Smooth muscle cell (in vitro differentiated cells): ENCODE results near the gene TPO. TPM values are rescaled to one million over a fixed set of nuclear protein-coding genes. Genes with fewer than 3 reads are reported as not detected.
"Not testable (repeated sequence)": the region's sequence is repeated elsewhere in the genome, so short reads cannot be mapped to it uniquely, and the experiment has no call there.

Experiments
- DNase-seq: peaks from one replicate; lab custom pipeline; 2025; ENCODE audit not compliant: unreplicated experiment; lab: John Stamatoyannopoulos, UW
- H2AFZ ChIP-seq: fragments of 200-600 bp; sonication (generic); 2 replicates; pipeline ENCODE4 v1.6.0; 2016; ENCODE audit warnings: antibody characterized with exemption, low read depth, mild to moderate bottlenecking
- H3F3A ChIP-seq: fragments of 200-600 bp; sonication (generic); 2 replicates; pipeline ENCODE4 v1.6.0; 2017; ENCODE audit warnings: antibody characterized with exemption, low read depth
- H3K27ac ChIP-seq: fragments of 200-600 bp; sonication (generic); 2 replicates; pipeline ENCODE4 v1.5.1; 2016; ENCODE audit warnings: low read depth, mild to moderate bottlenecking
- H3K27me3 ChIP-seq: fragments of 200-600 bp; sonication (generic); 2 replicates; pipeline ENCODE4 v1.6.1; 2016; ENCODE audit warnings: low read depth, mild to moderate bottlenecking
- H3K36me3 ChIP-seq: fragments of 200-600 bp; sonication (generic); 2 replicates; pipeline ENCODE4 v1.5.1; 2016; ENCODE audit warnings: low read depth
- H3K4me1 ChIP-seq: fragments of 200-600 bp; sonication (generic); 2 replicates; pipeline ENCODE4 v1.5.1; 2016; ENCODE audit warnings: low read depth
- H3K4me2 ChIP-seq: fragments of 200-600 bp; sonication (generic); 2 replicates; pipeline ENCODE4 v1.6.0; 2016; ENCODE audit warnings: mild to moderate bottlenecking
- H3K4me3 ChIP-seq: fragments of 200-600 bp; sonication (generic); 2 replicates; pipeline ENCODE4 v1.5.1; 2016; ENCODE audit warnings: mild to moderate bottlenecking
- H3K79me2 ChIP-seq: fragments of 200-600 bp; sonication (generic); 2 replicates; pipeline ENCODE4 v1.6.0; 2016; ENCODE audit warnings: low read depth, mild to moderate bottlenecking
- H3K9ac ChIP-seq: fragments of 200-600 bp; sonication (generic); 2 replicates; pipeline ENCODE4 v1.6.0; 2016; ENCODE audit warnings: low read depth
- H3K9me3 ChIP-seq: fragments of 200-600 bp; sonication (generic); replicated peaks from 2 replicates; pipeline ENCODE4 v1.5.1; 2016; ENCODE audit warnings: low read depth
- H4K20me1 ChIP-seq: fragments of 200-600 bp; sonication (generic); 2 replicates; pipeline ENCODE4 v1.6.0; 2016; ENCODE audit warnings: low read depth
- WGBS: methylation state at CpG from one replicate; pipeline ENCODE4 v1.1.7; 2016; ENCODE audit warnings: low lambda C conversion rate; 5-methylcytosine and 5-hydroxymethylcytosine counted together
- polyA plus RNA-seq: library from polyadenylated mRNA; unstranded; fragments of >200 nt; fragmentation: Nextera tagmentation; extraction: Ambion mirVana; gene quantifications from 2 replicates; pipeline ENCODE4 v1.2.1, GENCODE V29; 2016
- total RNA-seq: library from RNA; depleted of rRNA; stranded (reverse); fragments of >200 nt; gene quantifications from 2 replicates; pipeline ENCODE4 v1.2.3, GENCODE V29; 2014
- TF ChIP-seq, protein P1 (sequence below): fragments of 200-600 bp; sonication (generic); IDR thresholded peaks from 2 replicates; pipeline ENCODE4 v1.5.1; 2017; ENCODE audit warnings: borderline replicate concordance, mild to moderate bottlenecking, antibody characterized with exemption; ENCODE audit not compliant: insufficient read depth, poor library complexity, severe bottlenecking

TPO gene
- total and polyA plus RNA-seq, 2 experiments from 2014 or later, result not detected

- H3K79me2 ChIP-seq, result no peaks in the 10 kb centered on the region
- no peaks in the 10 kb centered on the region for H3K36me3 ChIP-seq
- TF ChIP-seq, protein P1, sequence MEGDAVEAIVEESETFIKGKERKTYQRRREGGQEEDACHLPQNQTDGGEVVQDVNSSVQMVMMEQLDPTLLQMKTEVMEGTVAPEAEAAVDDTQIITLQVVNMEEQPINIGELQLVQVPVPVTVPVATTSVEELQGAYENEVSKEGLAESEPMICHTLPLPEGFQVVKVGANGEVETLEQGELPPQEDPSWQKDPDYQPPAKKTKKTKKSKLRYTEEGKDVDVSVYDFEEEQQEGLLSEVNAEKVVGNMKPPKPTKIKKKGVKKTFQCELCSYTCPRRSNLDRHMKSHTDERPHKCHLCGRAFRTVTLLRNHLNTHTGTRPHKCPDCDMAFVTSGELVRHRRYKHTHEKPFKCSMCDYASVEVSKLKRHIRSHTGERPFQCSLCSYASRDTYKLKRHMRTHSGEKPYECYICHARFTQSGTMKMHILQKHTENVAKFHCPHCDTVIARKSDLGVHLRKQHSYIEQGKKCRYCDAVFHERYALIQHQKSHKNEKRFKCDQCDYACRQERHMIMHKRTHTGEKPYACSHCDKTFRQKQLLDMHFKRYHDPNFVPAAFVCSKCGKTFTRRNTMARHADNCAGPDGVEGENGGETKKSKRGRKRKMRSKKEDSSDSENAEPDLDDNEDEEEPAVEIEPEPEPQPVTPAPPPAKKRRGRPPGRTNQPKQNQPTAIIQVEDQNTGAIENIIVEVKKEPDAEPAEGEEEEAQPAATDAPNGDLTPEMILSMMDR, result no peak
- H3K4me2 ChIP-seq, result no peak overlapping the region
- no peak overlapping the region for H3K9ac ChIP-seq
- H2AFZ ChIP-seq, result no peak overlapping the region
- peaks cover 4% of the 10 kb centered on the region for H3K27me3 ChIP-seq
- 90% methylated on average over 14 of the region's 14 CpGs for WGBS
- DNase-seq, result no peak
- H3K9me3 ChIP-seq, result no peaks in the 10 kb centered on the region
- H3K27ac ChIP-seq, result no peak overlapping the region
- H4K20me1 ChIP-seq, result no peaks in the 10 kb centered on the region
- no peak overlapping the region for H3K4me3 ChIP-seq
- no peaks in the 10 kb centered on the region for H3F3A ChIP-seq
- H3K4me1 ChIP-seq, result no peaks in the 10 kb centered on the region
Measured at GRCh38 chr2:1375794-1376193, 37.5 kb upstream of the TPO start.

GRCh38 chr2:1377473-1377872, 35.8 kb upstream of the TPO start:
- Histone ChIP-seq H3K27ac (no peak overlapping the region), H3K4me1 (no peaks in the 10 kb centered on the region), H3K4me3 (no peak overlapping the region), H4K20me1 (no peaks in the 10 kb centered on the region), H2AFZ (no peak overlapping the region), H3K9ac (no peak overlapping the region), H3K4me2 (no peak overlapping the region), H3K36me3 (no peaks in the 10 kb centered on the region), H3K79me2 (no peaks in the 10 kb centered on the region), H3F3A (no peaks in the 10 kb centered on the region), H3K27me3 (peaks cover 4% of the 10 kb centered on the region), H3K9me3 (no peaks in the 10 kb centered on the region)
- whole genome bisulfite sequencing, result 87% methylated on average over 6 of the region's 6 CpGs
- TF ChIP-seq, protein P1, result no peak
- no peak for DNase-seq

DNA sequence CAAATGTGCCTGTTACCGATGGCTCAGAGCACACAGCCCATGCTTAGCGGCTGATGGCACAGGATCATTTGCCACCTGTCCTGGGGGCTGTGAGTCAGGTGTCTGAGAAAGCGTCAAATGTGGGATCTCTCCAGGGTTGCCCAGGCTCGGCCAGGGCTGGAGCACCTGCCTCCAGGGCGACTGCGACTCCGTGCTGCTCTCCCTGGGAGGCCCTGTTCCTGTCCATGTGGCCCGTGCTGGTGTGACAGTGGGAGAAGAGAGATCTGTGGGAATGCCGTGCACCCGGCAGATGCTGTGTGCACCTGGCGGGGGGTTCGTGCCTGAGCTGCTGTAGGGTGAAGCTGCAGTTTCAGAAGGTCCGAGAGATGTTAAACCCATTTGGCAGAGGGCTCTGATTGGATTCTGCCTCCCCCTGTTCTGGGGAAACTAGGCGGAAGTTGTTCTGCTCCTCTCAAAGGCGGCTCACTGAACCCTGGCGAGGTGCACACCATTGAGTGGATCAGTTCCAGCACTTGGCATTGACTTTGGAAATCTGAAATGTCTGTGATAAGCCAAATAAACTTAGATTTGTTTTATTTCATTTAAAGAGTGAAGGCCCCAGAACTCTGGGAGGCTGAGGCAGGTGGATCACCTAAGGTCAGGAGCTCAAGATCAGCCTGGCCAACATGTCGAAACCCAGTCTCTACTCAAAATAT, 34.7 kb upstream of the TPO start:
- H3K27ac ChIP-seq, result no peak overlapping the region
- H3K9ac ChIP-seq, result no peak overlapping the region
- no peaks in the 10 kb centered on the region for H3K4me1 ChIP-seq
- no peaks in the 10 kb centered on the region for H3K79me2 ChIP-seq
- no peaks in the 10 kb centered on the region for H4K20me1 ChIP-seq
- no peak overlapping the region for H3K4me2 ChIP-seq
- H2AFZ ChIP-seq, result no peak overlapping the region
- 84% methylated on average over 16 of the region's 17 CpGs for WGBS
- no peak overlapping the region for H3K4me3 ChIP-seq
- DNase-seq, result no peak
- H3K36me3 ChIP-seq, result no peaks in the 10 kb centered on the region
- no peaks in the 10 kb centered on the region for H3K9me3 ChIP-seq
- H3K27me3 ChIP-seq, result peaks cover 4% of the 10 kb centered on the region
- H3F3A ChIP-seq, result no peaks in the 10 kb centered on the region
- TF ChIP-seq, protein P1, result no peak

DNA sequence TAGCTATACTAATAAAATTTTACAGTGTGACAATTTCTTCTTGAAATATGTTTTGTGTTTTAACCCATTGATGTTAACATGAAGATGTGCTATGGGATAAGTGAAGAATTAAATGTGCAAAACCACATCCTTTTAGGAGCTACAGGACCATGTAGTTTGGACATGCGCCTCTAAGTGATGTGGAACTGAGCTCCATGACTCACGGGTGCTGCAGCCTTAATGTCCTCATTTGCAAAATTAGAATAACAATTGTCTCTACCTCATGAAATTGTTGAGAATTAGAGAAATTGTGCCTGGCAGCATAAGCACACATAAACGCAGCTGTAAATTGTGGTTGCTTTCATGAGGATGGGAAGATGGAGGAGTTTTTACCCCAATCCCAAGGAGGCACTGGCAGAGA, 31.6 kb upstream of the TPO start:
- Histone ChIP-seq H3K4me3 (no peak overlapping the region), H3K9me3 (no peaks in the 10 kb centered on the region), H3K27me3 (peaks cover 4% of the 10 kb centered on the region), H3K4me1 (no peaks in the 10 kb centered on the region), H3K79me2 (no peaks in the 10 kb centered on the region), H3F3A (no peaks in the 10 kb centered on the region), H3K4me2 (no peak overlapping the region), H3K36me3 (no peaks in the 10 kb centered on the region), H2AFZ (no peak overlapping the region), H3K27ac (no peak overlapping the region), H3K9ac (no peak overlapping the region), H4K20me1 (no peaks in the 10 kb centered on the region)
- DNase-seq, result no peak
- TF ChIP-seq, protein P1, result no peak
- WGBS, result 61% methylated on average over 3 of the region's 3 CpGs

DNA sequence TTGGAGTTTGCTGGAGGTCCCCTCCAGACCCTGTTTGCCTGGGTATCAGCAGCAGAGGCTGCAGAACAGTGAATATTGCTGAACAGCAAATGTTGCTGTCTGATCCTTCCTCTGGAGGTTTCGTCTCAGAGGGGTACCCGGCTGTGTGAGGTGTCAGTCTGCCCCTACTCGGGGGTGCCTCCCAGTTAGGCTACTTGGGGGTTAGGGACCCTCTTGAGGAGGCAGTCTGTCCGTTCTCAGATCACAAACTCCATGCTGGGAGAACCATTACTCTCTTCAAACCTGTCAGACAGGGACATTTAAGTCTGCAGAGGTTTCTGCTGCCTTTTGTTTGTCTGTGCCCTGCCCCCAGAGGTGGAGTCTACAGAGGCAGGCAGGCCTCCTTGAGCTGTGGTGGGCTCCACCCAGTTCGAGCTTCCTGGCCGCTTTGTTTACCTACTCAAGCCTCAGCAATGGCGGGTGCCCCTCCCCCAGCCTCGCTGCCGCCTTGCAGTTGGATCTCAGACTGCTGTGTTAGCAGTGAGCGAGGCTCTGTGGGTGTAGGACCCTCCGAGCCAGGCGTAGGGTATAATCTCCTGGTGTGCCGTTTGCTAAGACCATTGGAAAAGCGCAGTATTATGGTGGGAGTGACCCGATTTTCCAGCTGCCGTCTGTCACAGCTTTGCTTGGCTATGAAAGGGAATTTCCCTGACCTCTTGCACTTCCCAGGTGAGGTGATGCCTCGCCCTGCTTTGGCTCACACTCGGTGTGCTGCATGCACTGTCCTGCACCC, 25.1 kb upstream of the TPO start:
- not testable (repeated sequence) for H3K27me3 ChIP-seq, H3K36me3 ChIP-seq, H3K9ac ChIP-seq, H3K9me3 ChIP-seq, H3K4me1 ChIP-seq, DNase-seq, H3K27ac ChIP-seq, H3F3A ChIP-seq, H4K20me1 ChIP-seq, H3K79me2 ChIP-seq
- H3K4me3 ChIP-seq, result peak overlapping the region; percentile 50
- WGBS, result 13% methylated on average over 18 of the region's 18 CpGs
- peak overlapping the region; percentile 97 for H2AFZ ChIP-seq
- H3K4me2 ChIP-seq, result peak overlapping the region; percentile 83
